WTC11 (cell line): Measurements from ENCODE around the gene ZMYND11. TPM values are rescaled to one million over a fixed set of nuclear protein-coding genes. Genes with fewer than 3 reads are reported as not detected.

Experiments
- ATAC-seq: fragments of 200-7000 bp; cut with Tn5 transposase; 2 replicates; pipeline ENCODE4 v1.10.0; 2021; ENCODE audit warnings: mild to moderate bottlenecking, moderate library complexity
- CTCF ChIA-PET: fragments of 300-600 bp; sonication (Branson Sonifier 250); formaldehyde crosslinking; loops from one replicate; lab custom pipeline; 2021; ENCODE audit warnings: antibody characterized with exemption; lab: Charles Lee
- POLR2A ChIA-PET: fragments of 350-600 bp; sonication (Branson Sonifier 250); formaldehyde crosslinking; loops from one replicate; lab custom pipeline; 2021; ENCODE audit warnings: antibody characterized with exemption; lab: Charles Lee
- DNase-seq: peaks from one replicate; pipeline ENCODE4 v3.0.0; 2021; ENCODE audit warnings: low spot score
- H3K27ac Mint-ChIP-seq: 2 replicates; pipeline ENCODE4 v1.8.0; 2021; ENCODE audit warnings: mixed read lengths
- H3K27me3 Mint-ChIP-seq: 2 replicates; pipeline ENCODE4 v1.8.0; 2021; ENCODE audit warnings: low read depth, mild to moderate bottlenecking, moderate library complexity, mixed read lengths
- H3K36me3 Mint-ChIP-seq: 2 replicates; pipeline ENCODE4 v1.8.0; 2021; ENCODE audit warnings: mixed read lengths
- H3K4me1 Mint-ChIP-seq: 2 replicates; pipeline ENCODE4 v1.8.0; 2022; ENCODE audit warnings: mixed read lengths
- H3K4me3 Mint-ChIP-seq: 2 replicates; pipeline ENCODE4 v1.8.0; 2021; ENCODE audit warnings: mild to moderate bottlenecking, moderate library complexity, mixed read lengths
- H3K9me3 Mint-ChIP-seq: 2 replicates; pipeline ENCODE4 v1.8.0; 2021; ENCODE audit warnings: mixed read lengths
- CBFB ChIP-seq: sonication (generic); formaldehyde crosslinking; IDR thresholded peaks from 2 replicates; pipeline ENCODE4 v1.8.1; 2022; ENCODE audit warnings: mild to moderate bottlenecking, low read depth, missing genetic modification reagents
- GTF2I ChIP-seq: fragments of 250-450 bp; sonication (Bioruptor Pico); conservative IDR thresholded peaks from 2 replicates; pipeline ENCODE4 v1.4.0; 2021; ENCODE audit warnings: mild to moderate bottlenecking
- KAT7 ChIP-seq: sonication (generic); formaldehyde crosslinking; IDR thresholded peaks from 2 replicates; pipeline ENCODE4 v1.8.1; 2023; ENCODE audit warnings: missing genetic modification reagents, mild to moderate bottlenecking, borderline replicate concordance
- MYBL2 ChIP-seq: sonication (generic); formaldehyde crosslinking; IDR thresholded peaks from 2 replicates; pipeline ENCODE4 v1.8.1; 2023; ENCODE audit warnings: mild to moderate bottlenecking, moderate library complexity, missing genetic modification reagents
- NFE2L1 ChIP-seq: sonication (generic); formaldehyde crosslinking; IDR thresholded peaks from 2 replicates; pipeline ENCODE4 v1.8.1; 2023; ENCODE audit warnings: missing genetic modification reagents
- OVOL2 ChIP-seq: fragments of 250-450 bp; sonication (Bioruptor Pico); IDR thresholded peaks from 2 replicates; pipeline ENCODE4 v1.9.0; 2021; ENCODE audit warnings: mild to moderate bottlenecking, borderline replicate concordance
- TEAD1 ChIP-seq: sonication (generic); formaldehyde crosslinking; IDR thresholded peaks from 2 replicates; pipeline ENCODE4 v1.8.0; 2022; ENCODE audit warnings: mild to moderate bottlenecking, missing genetic modification reagents
- ZBTB21 ChIP-seq: sonication (generic); formaldehyde crosslinking; IDR thresholded peaks from 2 replicates; pipeline ENCODE4 v1.8.1; 2023; ENCODE audit warnings: mild to moderate bottlenecking, missing genetic modification reagents, borderline replicate concordance
- total RNA-seq: library from RNA; stranded (reverse); gene quantifications from 3 replicates; pipeline ENCODE4 v1.2.3, GENCODE V29; 2021
- TF ChIP-seq, protein P1 (sequence below): fragments of 250-450 bp; sonication (Bioruptor Pico); IDR thresholded peaks from 2 replicates; pipeline ENCODE4 v1.9.0; 2021; ENCODE audit warnings: mild to moderate bottlenecking, borderline replicate concordance
- TF ChIP-seq, protein P2 (sequence below): sonication (generic); formaldehyde crosslinking; IDR thresholded peaks from 2 replicates; pipeline ENCODE4 v1.8.1; 2023; ENCODE audit warnings: mild to moderate bottlenecking, missing genetic modification reagents
- TF ChIP-seq, protein P3 (sequence below): sonication (generic); formaldehyde crosslinking; IDR thresholded peaks from 2 replicates; pipeline ENCODE4 v1.8.1; 2022; ENCODE audit warnings: low read depth, missing genetic modification reagents, borderline replicate concordance
- TF ChIP-seq, protein P4 (sequence below): sonication (generic); formaldehyde crosslinking; IDR thresholded peaks from 2 replicates; pipeline ENCODE4 v1.8.0; 2022; ENCODE audit warnings: mild to moderate bottlenecking, missing genetic modification reagents

ZMYND11 gene
- total RNA-seq, 1 experiment from 2014 or later = 22.3 TPM

DNA sequence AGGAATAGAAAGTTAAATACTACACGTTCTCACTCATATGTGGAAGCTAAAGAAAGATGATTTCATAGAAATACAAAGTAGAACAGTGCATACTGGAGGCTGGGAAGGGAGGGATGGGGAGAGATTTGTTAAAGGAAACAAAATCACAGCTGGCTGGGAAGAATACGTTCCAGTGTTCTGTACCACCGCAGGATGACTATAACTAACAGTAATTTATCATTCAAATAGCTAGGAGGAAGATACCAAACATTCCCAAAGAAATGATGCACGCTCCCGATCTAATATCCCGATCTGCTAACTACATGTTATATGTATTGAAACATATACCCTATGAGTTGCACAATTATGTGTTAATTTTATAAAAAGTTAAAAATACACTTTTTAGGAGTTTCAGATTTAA is 162.3 kb downstream of the ZMYND11 start (continued):
- TF ChIP-seq, protein P1, sequence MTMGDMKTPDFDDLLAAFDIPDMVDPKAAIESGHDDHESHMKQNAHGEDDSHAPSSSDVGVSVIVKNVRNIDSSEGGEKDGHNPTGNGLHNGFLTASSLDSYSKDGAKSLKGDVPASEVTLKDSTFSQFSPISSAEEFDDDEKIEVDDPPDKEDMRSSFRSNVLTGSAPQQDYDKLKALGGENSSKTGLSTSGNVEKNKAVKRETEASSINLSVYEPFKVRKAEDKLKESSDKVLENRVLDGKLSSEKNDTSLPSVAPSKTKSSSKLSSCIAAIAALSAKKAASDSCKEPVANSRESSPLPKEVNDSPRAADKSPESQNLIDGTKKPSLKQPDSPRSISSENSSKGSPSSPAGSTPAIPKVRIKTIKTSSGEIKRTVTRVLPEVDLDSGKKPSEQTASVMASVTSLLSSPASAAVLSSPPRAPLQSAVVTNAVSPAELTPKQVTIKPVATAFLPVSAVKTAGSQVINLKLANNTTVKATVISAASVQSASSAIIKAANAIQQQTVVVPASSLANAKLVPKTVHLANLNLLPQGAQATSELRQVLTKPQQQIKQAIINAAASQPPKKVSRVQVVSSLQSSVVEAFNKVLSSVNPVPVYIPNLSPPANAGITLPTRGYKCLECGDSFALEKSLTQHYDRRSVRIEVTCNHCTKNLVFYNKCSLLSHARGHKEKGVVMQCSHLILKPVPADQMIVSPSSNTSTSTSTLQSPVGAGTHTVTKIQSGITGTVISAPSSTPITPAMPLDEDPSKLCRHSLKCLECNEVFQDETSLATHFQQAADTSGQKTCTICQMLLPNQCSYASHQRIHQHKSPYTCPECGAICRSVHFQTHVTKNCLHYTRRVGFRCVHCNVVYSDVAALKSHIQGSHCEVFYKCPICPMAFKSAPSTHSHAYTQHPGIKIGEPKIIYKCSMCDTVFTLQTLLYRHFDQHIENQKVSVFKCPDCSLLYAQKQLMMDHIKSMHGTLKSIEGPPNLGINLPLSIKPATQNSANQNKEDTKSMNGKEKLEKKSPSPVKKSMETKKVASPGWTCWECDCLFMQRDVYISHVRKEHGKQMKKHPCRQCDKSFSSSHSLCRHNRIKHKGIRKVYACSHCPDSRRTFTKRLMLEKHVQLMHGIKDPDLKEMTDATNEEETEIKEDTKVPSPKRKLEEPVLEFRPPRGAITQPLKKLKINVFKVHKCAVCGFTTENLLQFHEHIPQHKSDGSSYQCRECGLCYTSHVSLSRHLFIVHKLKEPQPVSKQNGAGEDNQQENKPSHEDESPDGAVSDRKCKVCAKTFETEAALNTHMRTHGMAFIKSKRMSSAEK = no peak
- TF ChIP-seq KAT7 (no peak), CBFB (CRISPR knock-in tag) (no peak), GTF2I (CRISPR knock-in tag) (no peak), TEAD1 (CRISPR knock-in tag) (no peak)
- TF ChIP-seq, protein P2, sequence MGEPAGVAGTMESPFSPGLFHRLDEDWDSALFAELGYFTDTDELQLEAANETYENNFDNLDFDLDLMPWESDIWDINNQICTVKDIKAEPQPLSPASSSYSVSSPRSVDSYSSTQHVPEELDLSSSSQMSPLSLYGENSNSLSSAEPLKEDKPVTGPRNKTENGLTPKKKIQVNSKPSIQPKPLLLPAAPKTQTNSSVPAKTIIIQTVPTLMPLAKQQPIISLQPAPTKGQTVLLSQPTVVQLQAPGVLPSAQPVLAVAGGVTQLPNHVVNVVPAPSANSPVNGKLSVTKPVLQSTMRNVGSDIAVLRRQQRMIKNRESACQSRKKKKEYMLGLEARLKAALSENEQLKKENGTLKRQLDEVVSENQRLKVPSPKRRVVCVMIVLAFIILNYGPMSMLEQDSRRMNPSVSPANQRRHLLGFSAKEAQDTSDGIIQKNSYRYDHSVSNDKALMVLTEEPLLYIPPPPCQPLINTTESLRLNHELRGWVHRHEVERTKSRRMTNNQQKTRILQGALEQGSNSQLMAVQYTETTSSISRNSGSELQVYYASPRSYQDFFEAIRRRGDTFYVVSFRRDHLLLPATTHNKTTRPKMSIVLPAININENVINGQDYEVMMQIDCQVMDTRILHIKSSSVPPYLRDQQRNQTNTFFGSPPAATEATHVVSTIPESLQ (CRISPR knock-in tag) = no peak

DNA sequence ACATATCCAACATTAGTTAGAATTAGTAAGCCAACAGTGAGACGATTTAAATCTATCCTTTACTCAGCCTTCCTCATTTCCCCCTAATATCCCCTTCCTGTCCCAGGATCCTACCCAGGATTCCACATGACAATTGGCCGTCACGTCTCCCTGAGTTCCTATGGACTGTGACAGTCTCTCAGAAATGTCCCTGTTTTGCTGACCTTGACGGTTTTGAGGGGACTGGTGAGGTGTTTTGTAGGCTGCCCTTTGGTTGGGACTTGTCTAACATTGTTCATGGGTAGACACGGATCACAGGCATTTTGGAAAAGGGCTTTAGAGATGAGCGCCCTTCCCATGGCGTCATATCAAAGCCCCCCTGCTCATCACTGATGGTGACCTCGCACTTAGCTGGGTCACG is 162.8 kb downstream of the ZMYND11 start:
- no peaks in the 10 kb centered on the region for H3K27me3 Mint-ChIP-seq
- ATAC-seq = no peak
- ChIA-PET CTCF (interaction anchor here (1.3 kb wide), 1 partner anchor 118 kb away, joined by 3 read pairs; no protein-coding TSS in a partner anchor), POLR2A (no interaction called here)
- H3K27ac Mint-ChIP-seq = no peak overlapping the region
- TF ChIP-seq, protein P1 = no peak
- H3K9me3 Mint-ChIP-seq = no peaks in the 10 kb centered on the region
- H3K36me3 Mint-ChIP-seq = peaks cover 8% of the 10 kb centered on the region; the same call in 1 of the 2 replicates
- H3K4me3 Mint-ChIP-seq = no peak overlapping the region
- no peak for DNase-seq
- no peaks in the 10 kb centered on the region for H3K4me1 Mint-ChIP-seq

DNA sequence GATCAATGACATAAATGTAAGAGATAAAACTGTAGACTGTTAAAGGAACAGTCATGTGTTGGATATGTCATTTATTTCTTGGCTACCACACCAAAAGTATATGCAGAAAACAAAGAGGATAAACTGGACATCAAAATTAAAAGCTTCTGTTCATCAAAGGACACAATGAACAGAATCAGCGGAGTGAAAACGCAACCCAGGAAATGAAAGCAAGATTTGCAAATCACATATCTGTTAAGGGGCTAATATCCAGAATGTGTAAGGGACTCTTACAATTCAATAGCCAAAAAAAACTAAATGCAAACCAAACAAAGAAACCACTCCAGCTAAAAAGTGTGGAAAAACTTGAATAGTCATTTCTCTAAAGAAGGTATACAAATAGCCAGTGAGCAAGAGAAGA is 164.3 kb downstream of the ZMYND11 start:
- no peaks in the 10 kb centered on the region for H3K4me1 Mint-ChIP-seq
- CTCF ChIA-PET = no interaction called here
- no peaks in the 10 kb centered on the region for H3K27me3 Mint-ChIP-seq
- POLR2A ChIA-PET = no interaction called here
- H3K36me3 Mint-ChIP-seq = peaks cover 8% of the 10 kb centered on the region; the same call in 1 of the 2 replicates
- ATAC-seq (no peak), DNase-seq (no peak)
- no peak overlapping the region for H3K4me3 Mint-ChIP-seq
- H3K27ac Mint-ChIP-seq = no peak overlapping the region
- H3K9me3 Mint-ChIP-seq = peaks cover 2% of the 10 kb centered on the region; the same call in 1 of the 2 replicates
- TF ChIP-seq NFE2L1 (CRISPR knock-in tag) (no peak), ZBTB21 (no peak), OVOL2 (CRISPR knock-in tag) (no peak), KAT7 (no peak), GTF2I (CRISPR knock-in tag) (no peak), MYBL2 (no peak)
- TF ChIP-seq, protein P3, sequence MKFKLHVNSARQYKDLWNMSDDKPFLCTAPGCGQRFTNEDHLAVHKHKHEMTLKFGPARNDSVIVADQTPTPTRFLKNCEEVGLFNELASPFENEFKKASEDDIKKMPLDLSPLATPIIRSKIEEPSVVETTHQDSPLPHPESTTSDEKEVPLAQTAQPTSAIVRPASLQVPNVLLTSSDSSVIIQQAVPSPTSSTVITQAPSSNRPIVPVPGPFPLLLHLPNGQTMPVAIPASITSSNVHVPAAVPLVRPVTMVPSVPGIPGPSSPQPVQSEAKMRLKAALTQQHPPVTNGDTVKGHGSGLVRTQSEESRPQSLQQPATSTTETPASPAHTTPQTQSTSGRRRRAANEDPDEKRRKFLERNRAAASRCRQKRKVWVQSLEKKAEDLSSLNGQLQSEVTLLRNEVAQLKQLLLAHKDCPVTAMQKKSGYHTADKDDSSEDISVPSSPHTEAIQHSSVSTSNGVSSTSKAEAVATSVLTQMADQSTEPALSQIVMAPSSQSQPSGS = no peak
- TF ChIP-seq, protein P4, sequence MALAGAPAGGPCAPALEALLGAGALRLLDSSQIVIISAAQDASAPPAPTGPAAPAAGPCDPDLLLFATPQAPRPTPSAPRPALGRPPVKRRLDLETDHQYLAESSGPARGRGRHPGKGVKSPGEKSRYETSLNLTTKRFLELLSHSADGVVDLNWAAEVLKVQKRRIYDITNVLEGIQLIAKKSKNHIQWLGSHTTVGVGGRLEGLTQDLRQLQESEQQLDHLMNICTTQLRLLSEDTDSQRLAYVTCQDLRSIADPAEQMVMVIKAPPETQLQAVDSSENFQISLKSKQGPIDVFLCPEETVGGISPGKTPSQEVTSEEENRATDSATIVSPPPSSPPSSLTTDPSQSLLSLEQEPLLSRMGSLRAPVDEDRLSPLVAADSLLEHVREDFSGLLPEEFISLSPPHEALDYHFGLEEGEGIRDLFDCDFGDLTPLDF (CRISPR knock-in tag) = no peak
